SK-N-SH (cell line): ENCODE results near the gene NDUFB6. TPM values are rescaled to one million over a fixed set of nuclear protein-coding genes. Genes with fewer than 3 reads are reported as not detected.

ENCODE experiments used
- CTCF ChIA-PET: fragments of 300-600, 350-600 bp; formaldehyde crosslinking; extraction: SDS; loops from one replicate; lab custom pipeline; 2021; lab: Yijun Ruan, JAX
- POLR2A ChIA-PET: fragments of 350-600 bp; sonication (Branson Sonifier 250); formaldehyde crosslinking; extraction: SDS; loops from one replicate; lab custom pipeline; 2020; ENCODE audit warnings: antibody characterized with exemption, inconsistent platforms; lab: Yijun Ruan, JAX
- DNase-seq: peaks from one replicate; pipeline ENCODE4 v3.0.0; 2012
- H2AFZ ChIP-seq: fragments of 200-600 bp; sonication (generic); 2 replicates; pipeline ENCODE4 v1.8.1; 2016; ENCODE audit warnings: antibody characterized with exemption, mild to moderate bottlenecking, low read depth
- H3F3A ChIP-seq: fragments of 200-600 bp; sonication (generic); replicated peaks from 2 replicates; pipeline ENCODE3; 2016; ENCODE audit warnings: antibody characterized with exemption, mild to moderate bottlenecking; ENCODE audit not compliant: insufficient read depth
- H3K27ac ChIP-seq, 2 experiments: fragments of 200-500 bp in 1 of 2; fragments of 200-600 bp in 1 of 2; sonication (Bioruptor generic) in 1 of 2; sonication (generic), shearing (Covaris generic) in 1 of 2; 2 replicates each; pipeline versions ENCODE4 v1.5.1 to v1.6.1; 2014 to 2016; ENCODE audit warnings: low read depth in 2 of 2, inconsistent platforms in 1 of 2, low read length in 1 of 2, mild to moderate bottlenecking in 1 of 2, mixed read lengths in 1 of 2
- H3K27me3 ChIP-seq: fragments of 200-600 bp; sonication (generic), shearing (Covaris generic); 2 replicates; pipeline ENCODE4 v1.6.1; 2016; ENCODE audit warnings: mixed run types; ENCODE audit not compliant: insufficient read depth
- H3K36me3 ChIP-seq, 2 experiments: fragments of 200-500 bp in 1 of 2; fragments of 200-600 bp in 1 of 2; sonication (Bioruptor generic) in 1 of 2; sonication (generic) in 1 of 2; replicated peaks in 1 of 2; 2 replicates each; pipeline versions ENCODE3 to v1.5.1; 2014 to 2016; ENCODE audit warnings: low read length in 1 of 2, mild to moderate bottlenecking in 1 of 2; ENCODE audit not compliant: insufficient read depth in 2 of 2, control insufficient read depth in 1 of 2
- H3K4me1 ChIP-seq, 2 experiments: fragments of 200-500 bp in 1 of 2; fragments of 200-600 bp in 1 of 2; sonication (Bioruptor generic) in 1 of 2; sonication (generic), shearing (Covaris generic) in 1 of 2; 2 replicates each; pipeline versions ENCODE4 v1.5.1 to v1.6.1; 2014 to 2016; ENCODE audit warnings: low read depth in 1 of 2, low read length in 1 of 2, mixed run types in 1 of 2; ENCODE audit not compliant: insufficient read depth in 2 of 2, control insufficient read depth in 1 of 2
- H3K4me2 ChIP-seq: fragments of 200-600 bp; sonication (generic), shearing (Covaris generic); 2 replicates; pipeline ENCODE4 v1.6.1; 2017; ENCODE audit warnings: mixed run types
- H3K4me3 ChIP-seq, 2 experiments: fragments of 200-500 bp in 1 of 2; fragments of 200-600 bp in 1 of 2; sonication (Bioruptor generic) in 1 of 2; sonication (generic), shearing (Covaris generic) in 1 of 2; 2 replicates each; pipeline versions ENCODE4 v1.5.1 to v1.8.1; 2014 to 2016; ENCODE audit warnings: low read depth in 2 of 2, inconsistent platforms in 1 of 2, low read length in 1 of 2, mild to moderate bottlenecking in 1 of 2, mixed read lengths in 1 of 2, moderate library complexity in 1 of 2
- H3K79me2 ChIP-seq: fragments of 200-600 bp; sonication (generic); 2 replicates; pipeline ENCODE4 v1.8.1; 2017; ENCODE audit warnings: mild to moderate bottlenecking; ENCODE audit not compliant: insufficient read depth
- H3K9ac ChIP-seq: fragments of 200-600 bp; sonication (generic); 2 replicates; pipeline ENCODE4 v1.6.1; 2017; ENCODE audit warnings: mixed run types
- H3K9me2 ChIP-seq: fragments of 200-600 bp; sonication (generic); 2 replicates; pipeline ENCODE4 v1.6.1; 2017; ENCODE audit warnings: mixed run types
- H3K9me3 ChIP-seq: fragments of 200-600 bp; sonication (generic); 2 replicates; pipeline ENCODE4 v1.6.1; 2017; ENCODE audit warnings: mixed run types, mild to moderate bottlenecking, moderate library complexity
- H4K20me1 ChIP-seq: fragments of 200-600 bp; sonication (generic); 2 replicates; pipeline ENCODE4 v1.6.1; 2017; ENCODE audit warnings: mild to moderate bottlenecking, mixed run types; ENCODE audit not compliant: insufficient read depth
- ELF1 ChIP-seq: IDR thresholded peaks from 2 replicates; pipeline ENCODE4 v1.4.0; 2012
- EP300 ChIP-seq, 2 experiments: IDR thresholded peaks; 2 replicates each; pipeline versions ENCODE4 v1.4.0 to v1.6.1; 2012; ENCODE audit warnings: borderline replicate concordance in 1 of 2, low read depth in 1 of 2, low read length in 1 of 2
- FOXJ3 ChIP-seq: sonication (generic); formaldehyde crosslinking; IDR thresholded peaks from 2 replicates; pipeline ENCODE4 v1.5.1; 2020; ENCODE audit warnings: mild to moderate bottlenecking, missing genetic modification reagents
- FOXM1 ChIP-seq: IDR thresholded peaks from 2 replicates; pipeline ENCODE4 v1.4.0; 2012; ENCODE audit warnings: low read depth, mild to moderate bottlenecking
- GABPA ChIP-seq: IDR thresholded peaks from 2 replicates; pipeline ENCODE4 v1.4.0; 2012; ENCODE audit warnings: low read depth, mild to moderate bottlenecking
- MEF2A ChIP-seq: IDR thresholded peaks from 2 replicates; pipeline ENCODE4 v1.4.0; 2012; ENCODE audit warnings: low read depth, borderline replicate concordance
- MXI1 ChIP-seq: IDR thresholded peaks from 2 replicates; pipeline ENCODE4 v1.6.1; 2012; ENCODE audit warnings: mild to moderate bottlenecking, low read depth, low read length, improper control_type of control experiment
- POLR2AphosphoS5 ChIP-seq: IDR thresholded peaks from 2 replicates; pipeline ENCODE4 v1.6.1; 2012; ENCODE audit warnings: low read depth, low read length
- RAD21 ChIP-seq: IDR thresholded peaks from 2 replicates; pipeline ENCODE4 v1.6.1; 2012; ENCODE audit warnings: mild to moderate bottlenecking, low read length
- RCOR1 ChIP-seq: fragments of 150-350 bp; IDR thresholded peaks from 2 replicates; pipeline ENCODE4 v1.6.1; 2017; ENCODE audit warnings: antibody characterized with exemption, low read length
- SIN3A ChIP-seq: IDR thresholded peaks from 2 replicates; pipeline ENCODE4 v1.6.1; 2012; ENCODE audit warnings: low read depth, mild to moderate bottlenecking, low read length, moderate library complexity, borderline replicate concordance
- TAF1 ChIP-seq: IDR thresholded peaks from 2 replicates; pipeline ENCODE4 v1.6.1; 2012; ENCODE audit warnings: low read depth, mild to moderate bottlenecking, low read length, moderate library complexity, borderline replicate concordance
- YY1 ChIP-seq: IDR thresholded peaks from 2 replicates; pipeline ENCODE4 v1.4.0; 2012; ENCODE audit warnings: low read depth, mild to moderate bottlenecking
- WGBS: methylation state at CpG from one replicate; pipeline ENCODE4 v1.1.6; 2017; ENCODE audit warnings: low lambda C conversion rate; 5-methylcytosine and 5-hydroxymethylcytosine counted together
- polyA plus RNA-seq, 3 experiments: library from polyadenylated mRNA; depleted of rRNA; stranded (reverse); fragments of >200 nt; gene quantifications; 2 replicates each; pipeline ENCODE4 v1.2.3, GENCODE V29; 2012
- TF ChIP-seq, protein P1 (sequence below): fragments of 150-350 bp; IDR thresholded peaks from 2 replicates; pipeline ENCODE4 v1.6.1; 2017; ENCODE audit warnings: antibody characterized with exemption, low read length, low read depth, borderline replicate concordance
- TF ChIP-seq, protein P2 (sequence below): fragments of 200-600 bp; sonication (generic); IDR thresholded peaks from 2 replicates; pipeline ENCODE4 v1.6.1; 2017; ENCODE audit warnings: antibody characterized with exemption, mild to moderate bottlenecking, moderate library complexity
- TF ChIP-seq, protein P3 (sequence below): IDR thresholded peaks from 2 replicates; pipeline ENCODE4 v1.6.1; 2012; ENCODE audit warnings: mild to moderate bottlenecking, low read depth, low read length, moderate library complexity

NDUFB6 gene
- polyA plus RNA-seq, 1 of the 3 experiments (the other 2 are of a cell fraction), result 96.2 TPM

DNA sequence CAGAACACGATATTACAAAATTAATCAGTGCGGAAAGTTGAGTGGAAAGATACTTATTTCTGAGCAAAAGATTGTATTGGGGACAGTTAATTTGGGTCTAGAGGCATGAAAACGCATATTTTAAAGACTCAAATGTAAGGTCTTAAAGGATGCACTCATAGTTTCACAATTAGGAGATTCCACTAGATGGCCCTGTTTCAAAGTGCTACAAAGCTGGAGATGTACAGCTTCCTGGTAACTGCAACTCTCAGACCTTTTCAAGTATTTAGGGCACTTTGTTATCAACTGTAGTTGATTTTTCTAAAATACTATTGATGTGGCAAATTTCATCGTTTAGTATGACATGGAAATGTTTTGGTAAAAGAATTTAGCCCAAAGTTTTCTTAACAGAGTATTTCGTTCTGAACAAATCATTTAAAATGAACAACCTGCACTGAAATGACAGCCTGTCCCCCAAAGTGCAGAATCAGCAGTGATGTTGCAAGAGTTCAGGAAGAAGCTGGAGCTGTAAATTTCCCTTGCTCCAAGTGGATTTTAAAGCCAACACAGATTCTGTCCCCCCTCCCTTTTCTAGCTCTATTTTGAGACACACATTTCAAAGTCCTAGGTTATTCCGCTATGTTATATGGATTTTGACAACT lies 16.2 kb upstream of the NDUFB6 start (continued):
- TF ChIP-seq GABPA (no peak), FOXM1 (no peak)

DNA sequence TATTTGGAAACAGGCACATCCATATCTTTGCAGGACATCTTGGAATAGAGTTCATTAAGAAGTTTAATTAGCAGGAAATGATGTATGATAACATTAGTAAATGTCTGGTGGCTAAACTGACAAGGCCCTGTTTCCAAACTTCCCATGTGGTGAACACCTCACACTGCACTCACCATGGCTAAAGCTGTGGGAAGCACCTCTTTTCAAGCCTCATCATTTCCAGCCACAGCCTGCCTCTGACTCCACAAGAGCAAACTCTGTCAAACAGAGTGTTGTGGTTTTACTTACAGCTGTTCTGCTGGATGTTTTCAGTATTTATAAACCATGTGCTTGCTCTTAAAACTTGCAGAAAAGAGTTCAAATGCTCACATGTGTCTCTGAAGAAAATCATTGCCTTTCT lies 14.9 kb upstream of the NDUFB6 start:
- ChIA-PET POLR2A (no interaction called here), CTCF (interaction anchor here (0.7 to 20.6 kb wide), 23 partner anchors 8 to 471 kb away, joined by 3 to 620 read pairs (median 5); partner anchors contain the start of genes NDUFB6, RIGI, SMIM27 and TOPORS)
- TF ChIP-seq ELF1 (no peak), RAD21 (no peak), YY1 (no peak), POLR2AphosphoS5 (no peak), SIN3A (no peak), EP300 (IDR thresholded peaks at IDR 0.05; ENCODE audit: borderline replicate concordance in 1 of 2, low read depth in 1 of 2, low read length in 1 of 2) (no peak), MXI1 (no peak), MEF2A (no peak), FOXM1 (no peak), RCOR1 (no peak)
- TF ChIP-seq, protein P1, sequence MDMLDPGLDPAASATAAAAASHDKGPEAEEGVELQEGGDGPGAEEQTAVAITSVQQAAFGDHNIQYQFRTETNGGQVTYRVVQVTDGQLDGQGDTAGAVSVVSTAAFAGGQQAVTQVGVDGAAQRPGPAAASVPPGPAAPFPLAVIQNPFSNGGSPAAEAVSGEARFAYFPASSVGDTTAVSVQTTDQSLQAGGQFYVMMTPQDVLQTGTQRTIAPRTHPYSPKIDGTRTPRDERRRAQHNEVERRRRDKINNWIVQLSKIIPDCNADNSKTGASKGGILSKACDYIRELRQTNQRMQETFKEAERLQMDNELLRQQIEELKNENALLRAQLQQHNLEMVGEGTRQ, result no peak
- TF ChIP-seq, protein P2, sequence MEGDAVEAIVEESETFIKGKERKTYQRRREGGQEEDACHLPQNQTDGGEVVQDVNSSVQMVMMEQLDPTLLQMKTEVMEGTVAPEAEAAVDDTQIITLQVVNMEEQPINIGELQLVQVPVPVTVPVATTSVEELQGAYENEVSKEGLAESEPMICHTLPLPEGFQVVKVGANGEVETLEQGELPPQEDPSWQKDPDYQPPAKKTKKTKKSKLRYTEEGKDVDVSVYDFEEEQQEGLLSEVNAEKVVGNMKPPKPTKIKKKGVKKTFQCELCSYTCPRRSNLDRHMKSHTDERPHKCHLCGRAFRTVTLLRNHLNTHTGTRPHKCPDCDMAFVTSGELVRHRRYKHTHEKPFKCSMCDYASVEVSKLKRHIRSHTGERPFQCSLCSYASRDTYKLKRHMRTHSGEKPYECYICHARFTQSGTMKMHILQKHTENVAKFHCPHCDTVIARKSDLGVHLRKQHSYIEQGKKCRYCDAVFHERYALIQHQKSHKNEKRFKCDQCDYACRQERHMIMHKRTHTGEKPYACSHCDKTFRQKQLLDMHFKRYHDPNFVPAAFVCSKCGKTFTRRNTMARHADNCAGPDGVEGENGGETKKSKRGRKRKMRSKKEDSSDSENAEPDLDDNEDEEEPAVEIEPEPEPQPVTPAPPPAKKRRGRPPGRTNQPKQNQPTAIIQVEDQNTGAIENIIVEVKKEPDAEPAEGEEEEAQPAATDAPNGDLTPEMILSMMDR, result no peak
- DNase-seq, result no peak
- no peak overlapping the region for H3K4me2 ChIP-seq
- no peaks in the 10 kb centered on the region for H3K36me3 ChIP-seq
- no peaks in the 10 kb centered on the region for H3K27me3 ChIP-seq
- H3K4me3 ChIP-seq, result no peak overlapping the region
- no peaks in the 10 kb centered on the region for H3K9me3 ChIP-seq
- H3K27ac ChIP-seq, result no peak overlapping the region
- H3K9ac ChIP-seq, result no peak overlapping the region
- peaks cover 0 to 3% of the 10 kb centered on the region in 2 experiments; a peak in 1 of 4 replicates for H3K4me1 ChIP-seq
- H3F3A ChIP-seq, result no peaks in the 10 kb centered on the region
- no peaks in the 10 kb centered on the region for H3K79me2 ChIP-seq
- H4K20me1 ChIP-seq, result no peaks in the 10 kb centered on the region
- H2AFZ ChIP-seq, result no peak overlapping the region
- H3K9me2 ChIP-seq, result no peaks in the 10 kb centered on the region

DNA sequence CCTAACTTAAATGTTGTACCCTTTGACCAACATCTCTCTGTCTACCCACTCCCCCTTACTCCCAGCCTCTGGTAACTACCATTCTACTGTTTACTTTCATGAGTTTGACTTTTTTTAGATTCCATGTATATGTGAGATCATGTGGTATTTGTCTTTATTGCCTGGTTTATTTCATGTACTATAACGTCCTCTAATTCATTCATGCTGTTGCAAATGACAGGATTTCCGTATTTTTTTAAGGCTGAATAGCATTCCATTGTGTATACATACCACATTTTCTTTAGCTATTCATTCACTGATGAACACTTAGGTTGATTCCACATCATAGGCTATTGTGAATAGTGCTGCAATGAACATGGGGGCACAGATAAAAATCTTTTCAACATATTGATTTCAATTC lies 11.8 kb upstream of the NDUFB6 start:
- H3K4me2 ChIP-seq, result no peak overlapping the region
- no peaks in the 10 kb centered on the region for H3K36me3 ChIP-seq
- H3K9me3 ChIP-seq, result no peaks in the 10 kb centered on the region
- H4K20me1 ChIP-seq, result no peaks in the 10 kb centered on the region
- WGBS, result 10% methylated on average over 2 of the region's 2 CpGs
- no peak overlapping the region for H3K27ac ChIP-seq
- H3K9ac ChIP-seq, result no peak overlapping the region
- H3K79me2 ChIP-seq, result no peaks in the 10 kb centered on the region
- DNase-seq, result no peak
- ChIA-PET CTCF (interaction anchor here (1.2 to 20.6 kb wide), 3 partner anchors 201 to 383 kb away, joined by 3 to 620 read pairs (median 195); no protein-coding TSS in a partner anchor), POLR2A (no interaction called here)
- H3K9me2 ChIP-seq, result no peaks in the 10 kb centered on the region
- H3F3A ChIP-seq, result no peaks in the 10 kb centered on the region
- H3K4me1 ChIP-seq, result peaks cover 0 to 3% of the 10 kb centered on the region in 2 experiments; a peak in 1 of 4 replicates
- H3K4me3 ChIP-seq, result no peak overlapping the region
- H3K27me3 ChIP-seq, result no peaks in the 10 kb centered on the region
- no peak overlapping the region for H2AFZ ChIP-seq
- TF ChIP-seq RCOR1, result no peak
- no peak for TF ChIP-seq SIN3A
- TF ChIP-seq YY1, result no peak
- TF ChIP-seq, protein P3, sequence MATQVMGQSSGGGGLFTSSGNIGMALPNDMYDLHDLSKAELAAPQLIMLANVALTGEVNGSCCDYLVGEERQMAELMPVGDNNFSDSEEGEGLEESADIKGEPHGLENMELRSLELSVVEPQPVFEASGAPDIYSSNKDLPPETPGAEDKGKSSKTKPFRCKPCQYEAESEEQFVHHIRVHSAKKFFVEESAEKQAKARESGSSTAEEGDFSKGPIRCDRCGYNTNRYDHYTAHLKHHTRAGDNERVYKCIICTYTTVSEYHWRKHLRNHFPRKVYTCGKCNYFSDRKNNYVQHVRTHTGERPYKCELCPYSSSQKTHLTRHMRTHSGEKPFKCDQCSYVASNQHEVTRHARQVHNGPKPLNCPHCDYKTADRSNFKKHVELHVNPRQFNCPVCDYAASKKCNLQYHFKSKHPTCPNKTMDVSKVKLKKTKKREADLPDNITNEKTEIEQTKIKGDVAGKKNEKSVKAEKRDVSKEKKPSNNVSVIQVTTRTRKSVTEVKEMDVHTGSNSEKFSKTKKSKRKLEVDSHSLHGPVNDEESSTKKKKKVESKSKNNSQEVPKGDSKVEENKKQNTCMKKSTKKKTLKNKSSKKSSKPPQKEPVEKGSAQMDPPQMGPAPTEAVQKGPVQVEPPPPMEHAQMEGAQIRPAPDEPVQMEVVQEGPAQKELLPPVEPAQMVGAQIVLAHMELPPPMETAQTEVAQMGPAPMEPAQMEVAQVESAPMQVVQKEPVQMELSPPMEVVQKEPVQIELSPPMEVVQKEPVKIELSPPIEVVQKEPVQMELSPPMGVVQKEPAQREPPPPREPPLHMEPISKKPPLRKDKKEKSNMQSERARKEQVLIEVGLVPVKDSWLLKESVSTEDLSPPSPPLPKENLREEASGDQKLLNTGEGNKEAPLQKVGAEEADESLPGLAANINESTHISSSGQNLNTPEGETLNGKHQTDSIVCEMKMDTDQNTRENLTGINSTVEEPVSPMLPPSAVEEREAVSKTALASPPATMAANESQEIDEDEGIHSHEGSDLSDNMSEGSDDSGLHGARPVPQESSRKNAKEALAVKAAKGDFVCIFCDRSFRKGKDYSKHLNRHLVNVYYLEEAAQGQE, result no peak
- TF ChIP-seq, protein P2, result no peak
- no peak for TF ChIP-seq TAF1
- no peak for TF ChIP-seq FOXJ3 (CRISPR knock-in tag)
- no peak for TF ChIP-seq ELF1
- TF ChIP-seq POLR2AphosphoS5, result no peak
